Measurements from ENCODE around the gene CECR2.

CECR2 gene

GRCh38 chr22:17369439-17370025 is at the start of gene CECR2:
CECR2 (plus strand) TSS chr22:17369460; CDS start chr22:17369784, 324 bp downstream.
- peak in 1 of 2 donors; percentile 28 for DNase-seq (ENCODE audit: low read depth in 2 of 2)

GRCh38 chr22:17319546-17319945 is 49.7 kb upstream of the CECR2 start:
- no peak for DNase-seq (ENCODE audit: low read depth in 2 of 2)

DNA sequence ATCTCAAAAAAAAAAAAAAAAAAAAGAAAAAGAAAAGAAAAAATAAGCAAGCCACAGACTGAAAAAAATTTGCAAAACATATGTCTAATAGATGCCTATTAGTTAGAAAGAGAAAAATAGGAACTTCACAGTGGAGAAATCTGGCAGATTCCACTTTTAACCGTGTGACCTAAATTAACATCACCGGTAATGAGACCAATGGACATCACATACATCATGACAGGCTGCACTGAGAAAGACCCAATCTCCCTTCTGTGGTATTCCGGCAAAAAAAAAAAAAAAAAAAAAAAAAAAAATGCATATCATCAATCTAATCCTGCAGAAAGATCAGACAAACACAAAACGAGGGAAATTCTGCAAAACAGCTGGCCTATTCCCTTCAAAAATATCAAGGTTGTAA is 46.7 kb upstream of the CECR2 start:
- DNase-seq (ENCODE audit: low read depth in 2 of 2): no peak

GRCh38 chr22:17331690-17332089 is 37.6 kb upstream of the CECR2 start:
- DNase-seq (ENCODE audit: low read depth in 2 of 2): no peak

- no peak for DNase-seq (ENCODE audit: low read depth in 2 of 2)
Observed at GRCh38 chr22:17332109-17332800, 37.0 kb upstream of the CECR2 start.

- no peak for DNase-seq (ENCODE audit: low read depth in 2 of 2)
Observed at GRCh38 chr22:17334059-17334458, 35.2 kb upstream of the CECR2 start.

GRCh38 chr22:17334983-17335382 is 34.3 kb upstream of the CECR2 start:
- DNase-seq (ENCODE audit: low read depth in 2 of 2): no peak

DNA sequence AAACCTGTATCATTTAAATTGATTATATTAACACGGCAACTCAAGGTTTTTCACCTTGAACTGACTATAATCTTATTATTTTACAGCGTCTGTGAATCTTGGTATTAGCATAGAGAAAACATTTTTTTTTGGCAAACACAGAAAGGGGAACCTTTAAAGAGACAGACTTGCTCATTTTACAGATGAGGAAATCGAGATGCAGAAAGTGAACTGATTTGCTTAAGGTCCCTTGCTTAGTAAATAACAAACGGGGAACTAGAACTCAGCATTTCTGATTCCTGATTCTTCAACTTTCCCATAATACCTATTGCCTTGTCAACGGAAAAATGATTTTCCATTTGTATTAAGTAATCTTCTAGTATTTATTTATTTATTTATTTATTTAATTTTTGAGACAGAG is 33.2 kb upstream of the CECR2 start:
- DNase-seq (ENCODE audit: low read depth in 2 of 2): no peak

- DNase-seq (ENCODE audit: low read depth in 2 of 2): no peak
Observed at GRCh38 chr22:17337639-17338038, 31.6 kb upstream of the CECR2 start.

DNA sequence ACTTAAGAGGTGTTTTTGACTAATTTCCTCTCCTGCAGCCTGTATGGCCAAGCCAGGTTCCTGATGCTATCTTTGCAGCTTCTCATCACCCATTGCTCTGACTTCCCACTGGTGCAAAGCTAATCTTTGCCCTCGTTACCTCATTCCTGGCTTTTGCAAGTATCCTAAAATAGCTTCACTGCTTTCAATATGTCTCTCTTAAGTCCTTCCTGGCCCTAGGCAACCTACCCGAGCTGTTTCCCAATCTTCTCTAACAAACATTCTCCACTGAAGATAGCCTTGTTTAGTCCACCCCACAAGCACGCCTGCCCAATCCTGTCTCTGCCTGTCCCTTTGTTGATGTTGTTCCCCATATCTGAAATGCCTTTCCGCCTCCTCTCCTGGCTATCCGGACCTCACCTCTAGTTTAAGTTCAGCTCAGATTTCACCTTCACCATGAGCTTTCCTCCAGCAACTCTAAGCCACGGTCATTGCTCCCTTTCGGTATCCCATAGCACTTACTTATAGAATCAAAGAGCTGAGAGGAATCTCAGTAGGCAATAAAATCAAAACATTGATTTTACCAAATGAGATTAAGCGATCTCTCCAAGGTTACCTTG is 30.1 kb upstream of the CECR2 start:
- no peak for DNase-seq (ENCODE audit: low read depth in 2 of 2)

DNA sequence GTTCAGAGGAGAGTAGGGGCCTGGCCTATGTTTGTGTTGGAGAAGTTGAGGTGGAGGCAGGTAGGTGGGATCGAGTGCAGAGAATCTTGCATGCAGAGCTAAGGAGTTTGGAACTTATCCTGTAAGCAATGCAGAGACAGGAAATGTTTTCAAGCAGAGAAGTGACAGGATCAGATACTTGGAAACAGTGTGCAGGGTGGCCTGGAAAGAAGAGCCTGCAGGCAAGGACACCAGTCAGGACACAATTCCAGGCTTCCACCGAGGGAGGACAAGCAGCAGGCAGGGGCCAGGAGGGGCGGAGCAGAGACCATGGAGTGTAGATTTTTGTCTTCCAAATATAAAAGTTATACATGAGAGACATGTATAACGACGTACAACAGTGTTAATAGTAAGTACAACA is 26.9 kb upstream of the CECR2 start:
- DNase-seq (ENCODE audit: low read depth in 2 of 2): no peak

DNA sequence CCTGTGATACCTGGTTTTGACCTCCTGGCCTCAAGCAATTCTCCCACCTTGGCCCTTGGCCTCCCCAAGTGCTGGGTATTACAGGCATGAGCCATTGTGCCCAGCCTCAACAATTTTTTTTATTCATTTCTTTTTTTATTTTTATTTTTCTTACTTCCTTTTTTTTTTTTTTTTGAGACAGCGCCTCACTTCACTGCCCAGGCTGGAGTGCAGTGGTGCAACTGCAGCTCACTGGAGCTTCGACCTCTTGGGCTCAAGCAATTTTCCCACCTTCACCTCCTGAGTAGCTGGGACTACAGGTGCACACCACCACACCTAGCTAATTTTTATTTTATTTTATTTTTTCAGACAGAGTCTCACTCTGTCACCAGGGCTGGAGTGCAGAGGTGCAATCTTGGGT is 25.5 kb upstream of the CECR2 start:
- DNase-seq (ENCODE audit: low read depth in 2 of 2): no peak

GRCh38 chr22:17346578-17346977 is 22.7 kb upstream of the CECR2 start:
- DNase-seq (ENCODE audit: low read depth in 2 of 2): no peak

- no peak for DNase-seq (ENCODE audit: low read depth in 2 of 2)
Observed at GRCh38 chr22:17347724-17348123, 21.5 kb upstream of the CECR2 start.

GRCh38 chr22:17348464-17349103 is 20.7 kb upstream of the CECR2 start:
- DNase-seq (ENCODE audit: low read depth in 2 of 2): no peak

DNA sequence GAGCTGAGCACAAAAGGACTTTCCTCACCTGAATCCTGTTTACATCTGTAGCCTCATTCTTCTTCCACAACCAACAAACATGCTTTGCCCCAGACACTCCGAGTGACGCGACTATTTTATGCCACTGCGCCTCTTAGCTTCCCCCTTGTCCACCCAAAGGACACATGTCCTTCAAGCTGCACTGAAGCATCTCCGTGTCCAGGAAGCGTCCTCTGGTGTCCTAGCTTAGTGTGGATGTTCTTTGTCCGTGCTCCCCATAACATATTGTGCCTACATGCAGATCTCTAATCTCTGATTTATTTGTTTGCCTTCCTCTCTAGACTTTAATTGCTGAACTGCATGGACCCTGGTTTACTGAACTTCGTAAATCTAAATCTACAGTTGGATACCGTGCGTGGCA is 20.1 kb upstream of the CECR2 start:
- DNase-seq (ENCODE audit: low read depth in 2 of 2): no peak

DNA sequence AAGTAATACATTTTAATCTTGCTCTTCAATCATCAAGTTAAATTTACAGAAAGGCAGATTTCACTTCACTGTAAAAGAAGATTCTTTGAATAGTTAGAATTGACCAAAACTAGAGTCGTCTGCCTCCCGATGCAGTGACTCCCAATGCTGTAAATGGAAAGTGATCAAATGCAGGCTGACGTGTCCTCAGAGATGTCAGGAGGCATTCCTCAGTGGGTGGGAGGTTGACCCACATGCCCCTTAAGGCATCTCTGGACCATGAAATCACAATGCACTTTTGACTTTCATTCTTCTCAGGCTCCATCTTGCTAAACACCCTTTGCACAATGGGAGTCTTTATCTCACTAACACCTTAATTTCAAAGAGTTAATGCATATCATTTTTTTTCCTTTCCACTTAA is 19.0 kb upstream of the CECR2 start:
- DNase-seq (ENCODE audit: low read depth in 2 of 2): no peak

- no peak for DNase-seq (ENCODE audit: low read depth in 2 of 2)
Observed at GRCh38 chr22:17352798-17353197, 16.5 kb upstream of the CECR2 start.

DNA sequence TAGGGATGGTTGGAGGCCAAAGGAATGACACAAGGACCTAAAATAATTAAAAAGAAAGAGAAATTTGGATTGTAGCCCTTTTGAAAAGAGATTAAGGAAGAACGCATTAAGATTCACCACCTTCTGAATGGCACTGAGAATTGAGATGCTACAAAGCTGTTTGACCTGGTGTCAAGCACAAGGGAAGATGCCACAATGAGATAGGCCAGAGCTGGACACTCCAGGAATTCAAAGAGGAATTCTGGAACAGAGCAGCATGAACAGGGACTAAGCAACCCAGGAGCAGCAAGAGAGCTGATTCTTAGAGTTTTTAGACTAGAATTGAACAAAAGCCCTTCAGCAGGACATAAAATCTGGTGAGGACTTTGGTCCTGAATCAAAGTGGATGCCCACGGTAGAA is 11.6 kb upstream of the CECR2 start:
- DNase-seq (ENCODE audit: low read depth in 2 of 2): no peak

GRCh38 chr22:17358415-17358814 is 10.8 kb upstream of the CECR2 start:
- no peak for DNase-seq (ENCODE audit: low read depth in 2 of 2)

DNA sequence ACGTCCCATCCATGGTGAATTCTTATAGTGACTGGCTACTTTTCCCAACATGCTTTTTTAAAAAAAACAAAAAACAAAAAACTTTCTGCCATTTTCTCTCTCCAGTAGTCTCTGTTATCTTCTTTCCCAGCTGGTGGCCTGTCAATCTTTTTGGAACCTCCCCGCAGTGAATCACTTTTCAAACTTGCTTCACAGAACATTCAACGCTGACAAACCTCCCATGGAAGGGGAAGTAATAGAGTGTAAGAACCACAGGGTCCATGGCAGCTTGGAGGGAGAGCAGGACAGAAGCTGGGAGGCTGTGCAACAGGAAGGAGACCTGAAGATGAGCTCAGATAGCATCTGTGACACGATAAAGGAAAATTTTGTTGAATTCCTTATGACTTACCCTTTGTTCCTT is 9.8 kb upstream of the CECR2 start:
- DNase-seq (ENCODE audit: low read depth in 2 of 2): no peak

DNA sequence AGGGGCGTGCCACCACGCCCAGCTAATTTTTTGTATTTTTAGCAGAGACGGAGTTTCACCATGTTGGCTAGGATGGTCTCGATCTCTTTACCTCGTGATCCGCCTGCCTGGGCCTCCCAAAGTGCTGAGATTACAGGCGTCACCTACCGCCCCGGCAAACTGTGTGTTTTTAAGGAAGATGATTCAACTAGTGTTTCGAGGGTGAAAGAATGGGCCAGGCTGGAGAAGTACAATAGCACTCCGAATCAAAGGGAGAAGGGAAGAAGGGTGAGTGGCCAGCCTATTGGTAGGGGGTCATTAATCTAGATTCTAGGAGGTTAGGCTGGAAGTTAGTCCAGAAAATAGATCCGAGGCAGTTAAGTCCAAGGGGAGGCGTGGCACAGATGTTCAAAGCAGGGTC is 2.9 kb upstream of the CECR2 start:
- no peak for DNase-seq (ENCODE audit: low read depth in 2 of 2)

GRCh38 chr22:17366830-17367229 is 2.4 kb upstream of the CECR2 start:
- peak; percentile 7 to 18 for DNase-seq (ENCODE audit: low read depth in 2 of 2)

All from stimulated activated CD4-positive, alpha-beta T cell treated with anti-CD3 and anti-CD28 coated beads, Interleukin-1b, Interleukin-23, amount 100 ng/mL, for 4 hours (primary cell).